ENCODE results near the gene INSM1.

Gene INSM1

DNA sequence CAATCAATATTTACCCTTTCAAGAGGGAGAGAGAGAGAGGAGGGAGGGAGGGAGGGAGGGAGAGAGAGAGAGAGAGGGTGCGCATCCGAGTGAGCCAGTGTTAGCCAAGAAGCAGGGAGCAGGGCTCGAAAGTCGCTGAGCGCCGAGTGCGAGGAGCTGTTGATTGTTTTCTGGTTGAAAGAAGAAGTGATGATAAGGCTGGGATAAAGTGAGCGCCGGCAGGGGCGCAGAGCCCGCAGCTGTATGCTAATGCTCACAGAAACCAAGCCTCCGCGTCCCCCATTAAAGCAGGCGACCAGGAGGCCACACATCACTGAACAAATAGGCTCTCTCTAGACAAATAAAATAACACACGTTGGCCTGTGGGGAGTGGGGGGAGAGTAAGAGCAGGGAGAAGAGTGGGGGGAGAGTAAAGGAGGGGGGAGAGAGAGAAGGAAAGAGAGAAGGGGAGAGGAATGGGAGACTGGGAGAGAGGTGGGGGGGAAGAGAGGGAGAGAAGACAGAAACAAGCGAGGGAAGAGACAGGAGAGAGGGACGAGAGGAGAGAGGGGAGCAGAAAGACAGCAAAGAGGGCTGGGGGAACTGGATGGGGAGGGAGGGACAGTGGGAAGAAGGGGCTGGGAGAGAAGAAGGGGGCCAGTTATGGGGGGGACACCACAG, 5.0 kb upstream of the INSM1 start:
- DNase-seq = peak; percentile 85

DNA sequence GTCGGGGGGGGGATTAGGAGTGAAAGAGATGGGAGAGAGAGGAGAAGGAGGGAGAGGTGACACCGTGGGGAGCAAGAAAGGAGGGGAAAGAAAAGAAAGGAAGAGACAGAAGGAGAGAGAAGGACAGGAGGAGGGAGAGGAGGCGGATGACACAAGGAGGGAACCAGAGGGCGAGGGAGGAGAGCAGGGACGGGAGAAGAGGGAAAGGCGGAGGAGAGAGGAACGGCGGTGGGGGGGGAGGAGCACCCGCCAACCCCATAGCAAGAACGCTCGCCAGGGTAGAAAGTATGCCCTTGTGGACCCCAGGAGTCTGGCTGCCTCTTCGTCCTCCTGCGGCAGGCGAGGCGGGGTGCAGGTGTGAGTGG, 4.5 kb upstream of the INSM1 start:
- no peak for DNase-seq

DNA sequence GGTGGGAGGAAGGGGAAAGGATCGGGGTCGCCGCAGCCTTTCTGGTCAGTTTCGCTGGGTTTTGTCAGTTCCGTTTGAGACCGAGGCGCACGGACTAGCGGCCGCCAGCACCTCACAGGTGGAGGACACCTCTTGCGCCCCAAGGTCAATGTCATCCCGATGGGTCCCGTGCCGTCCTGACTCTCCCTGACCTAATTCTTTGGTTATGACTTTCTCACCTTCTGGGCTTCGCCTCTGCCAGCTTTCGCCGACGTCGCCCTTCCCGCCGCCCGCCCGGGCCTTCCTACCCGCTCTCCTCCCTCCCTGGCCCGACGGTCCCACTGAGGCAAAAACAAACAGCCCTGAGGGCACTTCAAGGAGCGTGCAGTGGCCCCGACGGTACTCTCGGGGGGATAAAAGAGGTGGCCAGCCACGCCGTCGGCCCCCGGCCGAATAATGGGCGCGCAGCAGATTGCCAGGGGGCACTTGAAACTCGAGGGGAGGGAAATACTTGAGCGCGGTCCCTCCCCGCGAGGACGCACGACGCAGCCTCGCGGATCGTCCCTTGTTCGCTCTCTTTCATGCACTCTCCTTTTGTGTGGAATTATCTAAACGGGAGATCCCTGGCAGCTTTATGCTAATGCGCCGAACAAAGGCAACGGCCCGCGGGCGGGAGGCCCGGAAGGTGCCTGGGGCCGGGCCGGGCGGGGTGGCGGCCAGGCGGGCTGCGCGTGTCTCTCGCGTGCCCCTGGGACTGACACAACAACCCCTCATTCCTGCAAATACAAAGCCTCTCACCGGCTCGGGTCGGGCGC, 3.9 kb upstream of the INSM1 start:
- peak; percentile 52 for DNase-seq

DNA sequence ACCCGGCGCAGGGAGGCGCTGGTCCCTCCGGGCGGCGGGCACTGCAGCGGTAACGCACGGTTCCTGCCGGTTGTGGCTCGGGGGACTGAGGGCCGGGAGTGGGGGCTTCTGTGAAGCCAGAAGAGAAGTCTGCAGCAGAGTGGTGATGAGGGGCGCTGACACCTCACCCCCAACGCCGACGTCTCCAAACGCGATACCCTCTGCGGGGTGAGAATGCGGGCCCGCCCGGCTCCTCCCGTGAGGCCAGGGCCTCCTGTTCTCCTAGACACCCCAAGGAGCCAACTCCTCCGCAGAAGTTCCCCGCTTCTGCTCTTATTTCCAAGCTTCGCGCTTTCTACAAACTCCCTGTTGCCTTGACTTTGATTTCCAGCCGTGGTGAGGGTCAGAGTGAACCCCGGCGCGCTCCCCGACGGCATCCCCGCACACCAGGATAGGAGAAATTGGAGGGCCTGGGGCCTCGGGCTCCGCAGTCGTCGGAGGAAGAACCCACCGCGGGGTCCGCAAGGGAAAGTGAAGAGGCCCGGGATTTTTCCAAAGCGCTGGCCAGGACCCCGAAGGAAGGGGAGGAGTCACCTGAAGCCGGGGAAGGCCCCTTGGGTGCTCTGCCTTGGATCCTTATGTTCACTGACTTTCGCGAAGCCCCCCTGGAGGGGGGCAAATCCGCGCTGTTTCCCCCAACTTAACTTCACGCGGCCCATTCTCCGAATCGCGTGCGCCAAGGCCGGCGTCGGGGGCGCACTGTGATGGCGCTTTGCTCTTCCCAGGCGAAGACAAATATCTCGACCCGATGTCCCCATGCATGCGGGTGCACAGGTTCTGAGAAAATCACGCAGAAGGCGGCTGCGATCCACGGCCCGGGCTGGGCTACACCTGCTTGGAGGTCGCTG, 3.1 kb upstream of the INSM1 start:
- DNase-seq = no peak

DNA sequence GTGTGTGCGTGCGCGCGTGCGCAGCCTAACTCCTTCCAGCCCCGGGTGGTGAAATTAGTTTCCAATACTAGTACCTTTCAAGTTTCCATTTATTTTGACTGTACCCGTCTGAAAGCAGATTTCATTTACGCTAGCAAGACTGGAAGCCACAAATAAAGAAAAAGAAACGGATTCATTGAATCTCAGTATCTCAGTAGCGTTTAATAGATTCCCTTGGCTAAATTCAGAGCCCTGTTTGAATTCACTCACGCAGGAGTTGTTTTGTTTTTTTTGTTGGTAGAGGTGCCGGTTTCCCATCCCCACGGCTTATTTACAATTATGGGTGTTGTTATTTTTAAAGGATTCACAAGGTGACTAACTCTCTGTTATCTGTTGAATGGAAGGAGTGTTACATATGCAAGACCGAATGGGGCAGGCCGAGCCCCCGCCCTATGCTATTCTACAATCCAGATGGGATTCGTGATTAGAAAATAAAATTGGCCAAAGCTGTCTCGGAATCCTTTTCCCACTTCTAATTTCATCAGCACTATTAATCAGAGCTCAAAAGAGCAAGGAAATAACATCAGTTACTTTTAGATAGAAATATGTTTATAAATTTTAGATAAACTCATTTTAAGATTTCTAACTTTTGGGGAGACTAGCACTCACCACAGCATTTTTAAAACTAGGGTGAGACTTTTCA, 2.3 kb upstream of the INSM1 start:
- DNase-seq = no peak

DNA sequence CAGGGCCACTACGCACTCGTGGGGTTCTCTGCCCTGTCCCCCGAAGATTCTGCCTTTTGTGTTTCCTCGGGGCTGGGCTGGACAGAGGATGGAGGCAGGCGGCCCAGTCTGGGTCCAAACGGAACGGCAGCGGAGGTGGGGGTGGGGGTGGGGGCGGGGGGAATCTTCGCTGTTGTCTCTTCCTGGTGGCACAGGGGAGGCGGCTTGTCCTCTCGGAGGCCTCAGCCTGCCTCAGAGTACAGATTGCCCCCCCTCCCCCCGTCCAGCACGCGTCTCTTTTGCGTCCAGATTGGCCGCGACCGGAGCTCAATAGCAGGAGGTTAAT, 1.4 kb upstream of the INSM1 start:
- DNase-seq = no peak

DNA sequence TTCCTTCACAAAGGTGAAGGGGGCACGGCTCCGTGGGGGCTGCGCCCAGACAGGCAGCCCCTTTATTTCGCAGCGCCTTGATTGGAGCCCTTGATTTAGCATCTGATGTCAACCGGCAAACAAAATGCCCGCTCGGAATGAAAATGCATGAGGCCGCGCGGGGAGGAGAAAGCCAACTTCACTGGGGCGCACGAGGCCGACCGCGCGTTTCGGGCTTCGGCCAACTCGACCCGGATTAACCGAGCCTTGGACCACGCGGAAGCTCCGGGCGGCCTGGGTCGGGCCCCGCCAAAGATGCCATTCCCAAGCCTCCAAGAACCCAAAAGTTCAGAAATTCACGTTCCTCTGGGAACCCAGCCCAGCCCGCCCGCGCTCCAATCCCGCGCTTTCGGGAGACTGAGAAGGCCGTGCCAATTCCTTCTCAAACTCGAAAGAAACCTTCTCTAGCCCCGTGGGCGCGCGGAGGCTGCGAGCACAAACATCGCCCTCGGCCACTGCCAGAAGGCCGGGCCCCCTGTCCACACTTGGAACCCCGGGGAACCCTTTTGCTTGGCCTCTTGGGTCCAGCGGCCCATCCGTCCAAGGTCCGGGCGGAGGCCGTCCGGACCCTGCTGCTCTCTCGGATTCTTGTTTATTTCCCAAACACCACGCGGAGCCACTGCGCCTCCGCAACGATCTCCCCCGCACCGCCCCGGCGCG, 879 bp upstream of the INSM1 start:
- DNase-seq = no peak

DNA sequence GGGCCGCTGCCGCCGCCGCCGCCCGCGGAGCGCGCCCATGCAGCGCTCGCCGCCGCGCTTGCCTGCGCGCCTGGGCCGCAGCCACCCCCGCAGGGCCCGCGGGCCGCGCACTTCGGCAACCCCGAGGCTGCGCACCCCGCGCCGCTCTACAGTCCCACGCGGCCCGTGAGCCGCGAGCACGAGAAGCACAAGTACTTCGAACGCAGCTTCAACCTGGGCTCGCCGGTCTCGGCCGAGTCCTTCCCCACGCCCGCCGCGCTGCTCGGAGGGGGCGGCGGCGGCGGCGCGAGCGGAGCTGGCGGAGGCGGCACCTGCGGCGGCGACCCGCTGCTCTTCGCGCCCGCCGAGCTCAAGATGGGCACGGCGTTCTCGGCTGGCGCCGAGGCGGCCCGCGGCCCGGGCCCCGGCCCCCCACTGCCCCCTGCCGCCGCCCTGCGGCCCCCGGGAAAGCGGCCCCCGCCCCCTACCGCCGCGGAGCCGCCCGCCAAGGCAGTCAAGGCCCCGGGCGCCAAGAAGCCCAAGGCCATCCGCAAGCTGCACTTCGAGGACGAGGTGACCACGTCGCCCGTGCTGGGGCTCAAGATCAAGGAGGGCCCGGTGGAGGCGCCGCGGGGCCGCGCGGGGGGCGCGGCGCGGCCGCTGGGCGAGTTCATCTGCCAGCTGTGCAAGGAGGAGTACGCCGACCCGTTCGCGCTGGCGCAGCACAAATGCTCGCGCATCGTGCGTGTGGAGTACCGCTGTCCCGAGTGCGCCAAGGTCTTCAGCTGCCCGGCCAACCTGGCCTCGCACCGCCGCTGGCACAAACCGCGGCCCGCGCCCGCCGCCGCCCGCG, 730 bp downstream of the INSM1 start:
- no peak for DNase-seq

DNA sequence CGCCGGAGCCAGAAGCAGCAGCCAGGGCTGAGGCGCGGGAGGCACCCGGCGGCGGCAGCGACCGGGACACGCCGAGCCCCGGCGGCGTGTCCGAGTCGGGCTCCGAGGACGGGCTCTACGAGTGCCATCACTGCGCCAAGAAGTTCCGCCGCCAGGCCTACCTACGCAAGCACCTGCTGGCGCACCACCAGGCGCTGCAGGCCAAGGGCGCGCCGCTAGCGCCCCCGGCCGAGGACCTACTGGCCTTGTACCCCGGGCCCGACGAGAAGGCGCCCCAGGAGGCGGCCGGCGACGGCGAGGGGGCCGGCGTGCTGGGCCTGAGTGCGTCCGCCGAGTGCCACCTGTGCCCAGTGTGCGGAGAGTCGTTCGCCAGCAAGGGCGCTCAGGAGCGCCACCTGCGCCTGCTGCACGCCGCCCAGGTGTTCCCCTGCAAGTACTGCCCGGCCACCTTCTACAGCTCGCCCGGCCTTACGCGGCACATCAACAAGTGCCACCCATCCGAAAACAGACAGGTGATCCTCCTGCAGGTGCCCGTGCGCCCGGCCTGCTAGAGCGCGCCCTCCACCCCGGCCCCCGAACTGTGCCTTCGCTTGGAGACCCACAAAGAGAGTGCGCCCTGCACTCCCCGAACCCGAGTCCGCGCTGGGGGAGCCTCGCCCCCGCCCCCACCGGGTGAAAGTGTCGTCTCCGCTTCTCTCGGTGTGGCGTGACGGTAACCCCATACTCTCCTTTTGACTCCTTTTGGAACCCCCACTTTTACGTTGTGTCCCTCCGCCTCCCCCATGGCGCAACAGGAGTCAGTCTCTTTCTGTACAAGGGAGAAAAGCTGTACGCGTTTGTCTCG, 1.6 kb downstream of the INSM1 start:
- no peak for DNase-seq

DNA sequence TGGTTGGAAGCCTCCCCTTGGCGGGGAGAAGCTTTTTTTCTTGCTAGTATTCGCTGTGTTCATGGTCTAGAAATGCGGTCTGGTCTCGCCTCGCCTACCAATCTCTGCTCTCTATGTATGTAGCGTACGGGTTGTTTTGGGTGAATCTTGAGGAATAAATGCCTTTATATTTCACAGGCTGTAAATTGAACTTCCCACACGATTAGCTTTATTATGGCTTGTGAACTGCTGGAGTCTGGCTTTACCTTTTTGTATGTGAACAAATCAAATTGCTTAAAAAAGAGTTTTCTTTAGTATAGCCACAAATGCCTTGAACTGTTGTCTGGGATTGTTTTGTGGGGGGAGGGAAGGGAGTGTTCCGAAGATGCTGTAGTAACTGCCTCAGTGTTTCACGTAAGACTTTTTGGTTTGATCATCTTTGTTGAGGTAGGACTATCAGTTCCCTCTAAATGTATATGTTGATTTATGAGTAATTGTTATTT, 2.2 kb downstream of the INSM1 start:
- no peak for DNase-seq

DNA sequence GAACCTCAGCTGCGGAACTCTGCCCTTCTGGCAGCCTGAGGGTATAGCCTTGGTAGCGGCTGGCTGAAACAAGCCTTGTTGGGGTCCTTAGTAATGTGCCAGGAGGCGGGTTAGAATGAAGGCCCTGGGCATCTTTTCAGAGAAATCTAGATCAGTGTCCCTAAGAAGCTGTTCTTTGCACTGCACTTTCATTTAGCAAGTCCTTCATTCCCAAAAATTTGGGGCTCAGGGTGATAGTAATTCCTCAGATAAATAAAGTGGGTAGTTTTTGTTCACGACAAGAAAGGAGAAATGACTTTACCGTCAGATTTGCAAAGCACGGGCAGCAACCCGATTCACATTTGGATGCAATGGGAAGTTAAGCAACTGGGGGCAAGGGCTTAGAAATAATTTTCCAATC, 3.2 kb downstream of the INSM1 start:
- no peak for DNase-seq

DNA sequence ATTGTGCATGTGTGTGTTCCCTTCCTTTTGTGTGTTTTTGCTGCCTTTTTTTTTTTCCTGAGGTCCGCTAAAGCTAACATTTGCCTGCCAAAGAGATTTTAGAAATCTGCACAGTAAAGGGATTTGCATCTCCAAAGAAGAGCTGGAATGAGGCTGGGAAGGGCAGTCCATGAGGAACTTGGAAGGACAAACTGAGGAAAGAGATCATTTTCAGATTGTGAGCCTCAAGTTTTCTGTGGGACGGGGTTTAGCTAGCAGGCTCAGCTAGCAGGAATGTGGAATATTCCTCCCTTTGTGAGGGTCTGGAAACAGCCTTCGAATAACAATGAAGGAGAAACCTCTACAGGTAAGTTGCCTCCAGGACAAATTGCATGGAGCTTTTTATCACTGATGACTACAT, 3.8 kb downstream of the INSM1 start:
- DNase-seq = no peak

DNA sequence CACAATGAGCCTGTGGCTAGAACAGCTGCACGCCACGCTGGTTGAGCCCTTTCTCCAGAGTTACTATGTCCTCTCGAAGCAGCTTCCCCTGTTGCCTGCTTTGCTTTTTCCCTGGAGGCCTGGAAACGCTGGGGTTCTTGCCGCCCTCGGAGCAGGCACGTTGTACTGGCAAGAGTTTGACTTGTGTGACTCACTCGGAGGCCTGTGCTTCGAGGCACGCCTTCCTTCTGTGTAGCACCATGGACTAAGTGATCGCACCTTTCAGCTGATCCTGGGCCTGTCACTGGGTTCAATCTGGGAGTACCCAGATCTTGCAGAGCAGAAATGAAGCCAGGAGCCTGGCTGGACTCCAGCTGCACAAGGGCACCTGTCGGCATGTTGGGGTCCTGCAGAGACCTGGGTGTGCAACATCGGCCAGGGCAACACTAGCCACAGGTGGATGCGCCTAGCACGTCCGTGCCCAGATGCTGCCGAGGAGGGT, 5.2 kb downstream of the INSM1 start:
- DNase-seq = no peak

DNA sequence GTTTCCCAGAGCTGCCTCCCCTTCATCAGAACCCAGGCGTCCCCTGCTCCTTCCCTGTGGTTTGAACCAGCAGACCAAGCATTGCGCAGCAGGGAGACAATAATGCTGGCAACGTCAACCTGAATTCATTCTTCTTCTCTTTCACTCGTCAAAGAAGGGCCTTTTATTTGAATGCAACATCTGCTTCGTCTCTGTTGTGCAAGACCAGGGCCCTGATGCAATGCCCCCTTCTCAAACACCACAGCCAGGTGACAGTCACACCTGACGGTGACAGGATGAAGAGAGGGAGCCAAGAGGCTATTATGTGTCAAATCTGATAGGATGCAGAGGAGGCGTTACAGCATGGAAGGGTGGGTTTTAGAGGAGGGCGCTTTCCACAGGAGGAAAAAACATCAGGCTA, 8.0 kb downstream of the INSM1 start:
- no peak for DNase-seq

DNA sequence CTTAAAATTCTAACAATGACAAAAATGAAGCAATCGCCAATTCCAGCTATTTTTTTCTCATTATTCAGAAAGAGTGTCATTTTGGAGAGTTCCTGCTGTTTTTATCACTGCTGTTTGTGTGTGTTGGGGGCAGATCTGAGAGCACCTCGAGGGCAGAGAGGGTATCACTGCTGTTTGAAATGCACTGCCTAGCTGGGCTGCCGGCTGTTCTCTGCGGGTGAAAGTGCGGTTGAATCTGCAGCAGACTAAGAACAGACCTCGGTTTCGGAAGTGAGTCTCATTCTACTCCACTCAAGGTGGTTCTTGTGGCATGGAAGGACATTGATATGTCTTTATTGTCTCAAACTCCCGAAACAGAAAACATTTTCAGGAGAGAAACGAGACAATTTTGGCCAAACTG, 18.3 kb downstream of the INSM1 start:
- no peak for DNase-seq

DNA sequence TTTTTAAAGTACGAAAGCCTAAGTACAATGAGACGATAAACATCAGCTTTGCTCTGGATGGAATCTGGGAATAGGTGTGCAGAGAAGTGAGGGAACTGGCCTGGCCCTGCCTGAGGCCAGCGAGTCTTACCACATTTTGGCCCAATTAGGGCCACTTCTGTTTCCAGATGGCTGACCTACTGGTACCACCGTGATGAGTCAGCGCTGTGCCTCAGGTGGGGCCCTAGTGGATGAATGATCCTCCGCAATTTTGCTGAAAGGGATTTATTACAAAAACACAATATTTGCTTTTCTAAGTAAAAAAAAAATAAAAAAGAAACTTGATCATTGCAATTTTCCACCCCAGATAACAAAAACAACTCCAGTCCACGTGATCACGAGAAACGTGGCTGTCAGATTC, 22.5 kb downstream of the INSM1 start:
- no peak for DNase-seq

DNA sequence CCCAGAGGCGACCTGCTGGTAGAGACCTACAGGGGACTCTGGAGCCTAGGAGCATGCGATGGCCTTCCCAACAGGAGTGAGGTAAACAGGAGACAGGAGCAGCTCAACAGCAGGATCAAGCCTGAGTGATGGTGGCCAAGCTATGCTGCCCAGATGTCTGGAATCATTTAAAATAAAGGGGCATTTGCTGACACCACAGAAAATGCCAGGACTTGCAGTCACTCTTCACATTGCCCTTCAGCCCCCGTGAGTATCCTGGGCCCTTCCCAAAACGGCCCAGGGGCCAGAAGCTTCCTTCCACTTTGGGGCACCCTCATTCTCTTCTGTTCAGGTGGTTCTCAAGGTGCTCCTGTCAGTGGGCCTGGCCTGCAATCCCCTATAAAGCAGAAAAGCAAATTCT, 23.2 kb downstream of the INSM1 start:
- no peak for DNase-seq

DNA sequence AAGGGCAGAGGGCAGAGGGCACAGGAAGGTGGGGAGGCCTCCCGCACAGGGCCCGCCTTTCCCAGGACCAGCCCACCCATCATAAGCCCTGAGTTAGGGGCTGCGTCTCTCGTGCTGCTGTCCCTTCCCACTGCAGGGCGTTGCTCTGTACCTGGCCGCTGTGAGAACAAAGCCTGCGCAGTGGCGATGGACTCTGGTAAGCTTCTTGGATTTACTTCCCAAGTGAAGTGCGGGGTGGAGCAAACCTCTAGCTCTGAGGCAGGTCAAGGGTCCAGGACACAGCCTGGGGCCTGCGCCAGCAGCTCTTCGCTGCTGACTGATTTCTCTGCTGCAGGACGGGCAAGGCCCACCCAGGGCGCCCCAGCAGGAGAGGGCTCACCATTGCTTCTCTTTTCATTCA, 23.9 kb downstream of the INSM1 start:
- DNase-seq = no peak

DNA sequence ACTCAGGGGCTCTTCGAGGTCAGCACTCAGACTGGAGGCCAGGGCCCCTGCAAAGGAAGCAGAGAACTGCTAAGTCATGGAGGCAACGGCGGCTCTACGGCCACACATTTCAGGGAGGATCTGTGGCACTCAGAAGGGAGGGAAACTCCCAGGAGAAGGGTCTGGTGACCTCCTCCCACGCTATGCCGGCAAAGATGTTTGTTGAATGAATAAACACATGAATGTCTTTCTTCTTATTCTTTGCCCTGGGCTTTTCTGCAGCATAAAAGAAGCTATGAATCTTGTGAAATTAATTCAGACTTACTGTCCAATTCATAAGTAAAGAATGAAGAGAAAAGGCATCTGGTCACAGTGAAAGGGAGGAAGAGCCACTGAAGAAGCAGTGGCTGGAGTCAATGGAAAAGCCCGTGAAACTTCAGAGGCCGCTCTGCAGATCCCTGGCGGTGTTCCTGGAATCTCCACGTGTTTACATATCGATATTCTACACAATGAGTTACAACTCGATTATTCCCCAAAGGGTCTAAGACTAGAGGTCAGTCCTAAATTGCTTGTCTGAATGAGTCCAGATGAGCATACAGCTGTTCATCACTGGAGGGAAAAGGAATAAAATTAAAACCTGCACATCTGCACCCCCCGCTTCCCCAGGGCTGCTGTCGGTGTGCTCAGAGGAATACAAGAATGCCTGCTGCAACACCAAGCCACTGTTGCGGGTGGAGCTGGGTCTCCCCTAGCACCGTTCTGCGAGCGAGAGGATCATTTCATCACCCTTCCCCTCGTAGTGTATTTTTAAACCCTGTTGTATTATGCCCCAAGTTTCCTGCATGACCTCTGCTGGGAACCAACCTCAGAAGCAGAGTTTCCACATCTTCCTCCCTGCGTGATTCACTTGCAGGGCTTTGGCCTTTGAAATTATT, 25.6 kb downstream of the INSM1 start:
- DNase-seq = no peak
